Naive thymus-derived CD4-positive, alpha-beta T cell (primary cell): Measurements from ENCODE around the gene NELL2. TPM values are rescaled to one million over a fixed set of nuclear protein-coding genes. Genes with fewer than 3 reads are reported as not detected.

Experiments
- ATAC-seq: fragments of 150-1000 bp; cut with Tn5 transposase; 2 replicates; pipeline ENCODE4 v1.10.0; 2021; ENCODE audit warnings: mild to moderate bottlenecking, moderate library complexity
- CTCF ChIA-PET: fragments of 350-600 bp; sonication (Branson Sonifier 250); formaldehyde crosslinking; loops from one replicate; lab custom pipeline; 2021; ENCODE audit warnings: antibody characterized with exemption; lab: Charles Lee
- POLR2A ChIA-PET: fragments of 350-600 bp; sonication (Branson Sonifier 250); formaldehyde crosslinking; loops from one replicate; lab custom pipeline; 2021; ENCODE audit warnings: antibody characterized with exemption, inconsistent platforms; lab: Charles Lee
- DNase-seq, 9 donors: peaks; one replicate each; pipeline versions ENCODE4 v3.0.0 to v3.0.0-alpha.2; 2020 to 2022; ENCODE audit warnings: mixed read lengths in 1 of 9
- H3K27ac ChIP-seq: one replicate; pipeline ENCODE4 v1.7.0; 2013; ENCODE audit warnings: mild to moderate bottlenecking, low read depth, low read length, moderate library complexity
- H3K27me3 ChIP-seq, 2 donors: one replicate each; pipeline ENCODE4 v1.7.0; 2013; ENCODE audit warnings: low read length in 2 of 2, mild to moderate bottlenecking in 2 of 2, moderate library complexity in 2 of 2; ENCODE audit not compliant: control insufficient read depth in 2 of 2, insufficient read depth in 2 of 2
- H3K36me3 ChIP-seq, 3 experiments: 1 replicate in 2 of 3; 2 replicates in 1 of 3; pipeline ENCODE4 v1.7.0; 2013; ENCODE audit warnings: low read length in 3 of 3, mild to moderate bottlenecking in 3 of 3, moderate library complexity in 1 of 3; ENCODE audit not compliant: insufficient read depth in 3 of 3, control insufficient read depth in 2 of 3
- H3K4me1 ChIP-seq, 2 donors: one replicate each; pipeline ENCODE4 v1.7.0; 2013; ENCODE audit warnings: low read length in 2 of 2, mild to moderate bottlenecking in 2 of 2, moderate library complexity in 1 of 2; ENCODE audit not compliant: control insufficient read depth in 2 of 2, insufficient read depth in 2 of 2
- H3K4me3 ChIP-seq: 2 replicates; pipeline ENCODE4 v1.7.0; 2013; ENCODE audit warnings: mild to moderate bottlenecking, low read length
- H3K9me3 ChIP-seq, 3 experiments: 1 replicate in 2 of 3; 2 replicates in 1 of 3; pipeline ENCODE4 v1.7.0; 2013; ENCODE audit warnings: low read length in 3 of 3; ENCODE audit not compliant: control insufficient read depth in 2 of 3
- H3K27ac Mint-ChIP-seq, 9 donors: one replicate each; pipeline ENCODE4 v1.8.0; 2020 to 2022; ENCODE audit warnings: mixed read lengths in 9 of 9, mild to moderate bottlenecking in 8 of 9, moderate library complexity in 5 of 9, inconsistent platforms in 2 of 9
- H3K27me3 Mint-ChIP-seq, 5 donors: one replicate each; pipeline ENCODE4 v1.8.0; 2021 to 2022; ENCODE audit warnings: mixed read lengths in 5 of 5, mild to moderate bottlenecking in 1 of 5
- H3K36me3 Mint-ChIP-seq, 5 donors: one replicate each; pipeline ENCODE4 v1.8.0; 2020 to 2022; ENCODE audit warnings: mixed read lengths in 5 of 5, mild to moderate bottlenecking in 3 of 5, inconsistent platforms in 1 of 5
- H3K4me1 Mint-ChIP-seq, 7 donors: one replicate each; pipeline ENCODE4 v1.8.0; 2020 to 2022; ENCODE audit warnings: mixed read lengths in 7 of 7, mild to moderate bottlenecking in 3 of 7, inconsistent platforms in 1 of 7
- H3K4me3 Mint-ChIP-seq, 10 donors: one replicate each; pipeline ENCODE4 v1.8.0; 2020 to 2022; ENCODE audit warnings: mild to moderate bottlenecking in 10 of 10, mixed read lengths in 10 of 10, moderate library complexity in 6 of 10, inconsistent platforms in 2 of 10
- H3K9me3 Mint-ChIP-seq, 11 donors: one replicate each; pipeline ENCODE4 v1.8.0; 2020 to 2022; ENCODE audit warnings: mixed read lengths in 11 of 11, mild to moderate bottlenecking in 4 of 11, inconsistent platforms in 1 of 11, moderate library complexity in 1 of 11
- intact Hi-C, 2 donors: fragments of 100-400 bp; cut with micrococcal nuclease; formaldehyde crosslinking; loops; one replicate each; pipeline ENCODE4 v1.15.1; 2023
- polyA plus RNA-seq, 2 donors: library from polyadenylated mRNA; unstranded; fragments of 300-500 nt; fragmentation: Illumina TruSeq; gene quantifications; one replicate each; pipeline ENCODE4 v1.2.3, GENCODE V29; 2021
- total RNA-seq, 6 experiments: library from RNA in 5 of 6; stranded (reverse) in 5 of 6; gene quantifications; 1 replicate in 5 of 6; 2 replicates in 1 of 6; pipeline ENCODE4 v1.2.3 and lab custom pipeline; 2021 to 2026

NELL2 gene
- total and polyA plus RNA-seq, 7 experiments from 2014 or later: 60.9 to 414 (median 228) TPM

DNA sequence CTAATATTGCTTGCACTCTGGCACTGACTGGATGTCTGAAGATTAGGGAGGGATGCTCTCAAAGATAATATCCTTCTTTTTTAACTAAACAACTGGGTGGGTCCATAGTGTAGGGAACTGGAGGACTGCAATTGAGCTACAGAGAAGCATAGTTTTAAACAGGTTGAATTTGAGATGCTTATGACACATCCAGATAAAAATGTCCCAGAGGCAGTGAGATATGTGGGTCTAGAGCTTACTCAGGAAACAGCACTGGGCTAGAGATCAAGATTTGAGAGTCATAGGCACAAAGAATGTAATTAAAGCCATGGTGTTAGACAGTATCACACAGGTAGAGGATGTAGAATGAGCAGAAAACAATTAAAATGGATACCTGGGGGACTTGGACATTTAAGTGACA, 198.4 kb downstream of the NELL2 start:
- Mint-ChIP-seq H3K36me3 (peaks cover 0 to 30% (median 16%) of the 10 kb centered on the region in 5 donors), H3K27me3 (no peaks in the 10 kb centered on the region), H3K27ac (no peak overlapping the region), H3K4me1 (no peaks in the 10 kb centered on the region), H3K4me3 (no peak overlapping the region), H3K9me3 (peaks cover 0 to 6% (median 2%) of the 10 kb centered on the region in 11 donors)
- no peak for ATAC-seq
- H3K27ac ChIP-seq: no peak overlapping the region
- CTCF ChIA-PET: no interaction called here
- POLR2A ChIA-PET: no interaction called here
- intact Hi-C loops: no loop called here
- no peak overlapping the region for H3K4me3 ChIP-seq
- DNase-seq: no peak
- H3K9me3 ChIP-seq: no peaks in the 10 kb centered on the region
- no peaks in the 10 kb centered on the region for H3K4me1 ChIP-seq
- H3K36me3 ChIP-seq: no peaks in the 10 kb centered on the region
- no peaks in the 10 kb centered on the region for H3K27me3 ChIP-seq

DNA sequence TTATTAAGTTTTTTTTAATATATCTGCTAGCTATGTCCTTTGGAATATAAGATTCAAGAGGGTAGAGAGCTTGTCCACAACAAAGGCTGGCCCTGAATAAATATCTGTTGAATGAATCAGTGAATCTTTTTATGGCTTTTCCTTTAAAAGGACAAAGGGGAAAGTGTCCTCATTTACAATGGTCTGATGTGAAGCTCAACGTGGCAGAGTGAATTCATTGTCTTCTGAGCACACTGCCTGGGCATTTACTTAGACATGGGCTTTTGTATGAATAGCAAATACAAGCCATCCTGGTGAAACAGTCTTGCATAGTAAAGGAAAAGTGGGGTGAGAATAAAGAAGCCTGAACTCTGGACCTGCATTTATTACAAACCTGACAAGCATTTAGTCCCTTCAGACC, 201.2 kb downstream of the NELL2 start:
- peaks cover 0 to 56% (median 26%) of the 10 kb centered on the region in 5 donors for H3K36me3 Mint-ChIP-seq
- POLR2A ChIA-PET: no interaction called here
- CTCF ChIA-PET: no interaction called here

DNA sequence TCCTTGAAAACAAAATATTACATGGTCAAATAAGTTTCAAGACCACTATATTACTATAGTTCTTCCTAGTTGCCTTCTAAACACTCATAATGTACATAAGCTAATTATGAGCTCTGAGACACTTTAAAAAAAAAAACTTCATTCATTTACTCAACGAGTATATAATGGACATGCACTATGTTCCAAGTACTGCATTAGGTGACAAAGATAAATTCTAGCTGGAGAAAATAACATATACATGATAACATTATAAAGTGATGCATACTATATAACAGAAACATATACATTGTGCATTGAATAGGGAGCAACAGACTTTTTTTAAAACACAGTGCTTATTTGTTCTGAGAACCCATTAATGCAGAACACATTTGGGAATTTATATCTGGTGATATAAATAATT, 202.3 kb downstream of the NELL2 start:
- H3K4me1 Mint-ChIP-seq: peaks cover 0 to 5% (median 0%) of the 10 kb centered on the region in 7 donors
- Histone ChIP-seq H3K27ac (no peak overlapping the region), H3K4me3 (no peak overlapping the region), H3K27me3 (no peaks in the 10 kb centered on the region), H3K9me3 (peaks cover 0 to 4% (median 3%) of the 10 kb centered on the region in 3 experiments), H3K4me1 (no peaks in the 10 kb centered on the region), H3K36me3 (peaks cover 0 to 3% (median 0%) of the 10 kb centered on the region in 3 experiments)
- no peaks in the 10 kb centered on the region for H3K27me3 Mint-ChIP-seq
- ChIA-PET POLR2A (no interaction called here), CTCF (interaction anchor here (0.6 kb wide), 1 partner anchor 40 kb away, joined by 4 read pairs; no protein-coding TSS in a partner anchor)
- ATAC-seq (no peak), DNase-seq (no peak)
- H3K9me3 Mint-ChIP-seq: peaks cover 2 to 36% (median 24%) of the 10 kb centered on the region in 11 donors
- H3K27ac Mint-ChIP-seq: no peak overlapping the region
- no peak overlapping the region for H3K4me3 Mint-ChIP-seq
- H3K36me3 Mint-ChIP-seq: peaks cover 3 to 66% (median 35%) of the 10 kb centered on the region in 5 donors
- intact Hi-C loops: no loop called here

More for the DNA sequence above, 201.2 kb downstream of the NELL2 start:
- Mint-ChIP-seq H3K27ac (no peak overlapping the region), H3K4me1 (no peaks in the 10 kb centered on the region), H3K9me3 (peaks cover 0 to 26% (median 16%) of the 10 kb centered on the region in 11 donors), H3K4me3 (no peak overlapping the region), H3K27me3 (no peaks in the 10 kb centered on the region)
- intact Hi-C loops: no loop called here
- no peak overlapping the region for H3K4me3 ChIP-seq
- H3K9me3 ChIP-seq: peaks cover 0 to 4% (median 3%) of the 10 kb centered on the region in 3 experiments
- no peak overlapping the region for H3K27ac ChIP-seq
- peaks cover 0 to 3% (median 0%) of the 10 kb centered on the region in 3 experiments for H3K36me3 ChIP-seq
- no peaks in the 10 kb centered on the region for H3K4me1 ChIP-seq
- DNase-seq: no peak
- no peaks in the 10 kb centered on the region for H3K27me3 ChIP-seq
- ATAC-seq: no peak

DNA sequence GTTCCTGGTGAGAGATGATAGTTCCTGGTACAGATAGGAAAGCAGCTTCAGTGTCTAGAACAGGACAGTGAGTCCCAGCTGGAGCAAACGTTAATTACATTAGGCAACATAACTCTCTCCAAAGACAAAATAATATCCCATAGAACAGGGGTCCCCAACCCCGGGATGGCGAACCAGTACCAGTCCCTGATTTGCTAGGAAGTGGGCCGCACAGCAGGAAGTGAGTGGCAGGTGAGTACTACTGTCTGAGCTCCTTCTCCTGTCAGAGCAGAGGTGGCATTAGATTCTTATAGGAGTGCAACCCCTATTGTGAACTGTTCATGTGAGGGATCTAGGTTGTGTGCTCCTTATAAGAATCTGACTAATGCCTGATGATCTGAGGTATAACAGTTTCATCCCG, 204.1 kb downstream of the NELL2 start:
- H3K4me3 ChIP-seq: no peak overlapping the region
- no peaks in the 10 kb centered on the region for H3K27me3 Mint-ChIP-seq
- CTCF ChIA-PET: no interaction called here
- peaks cover 0 to 3% (median 0%) of the 10 kb centered on the region in 3 experiments for H3K36me3 ChIP-seq
- intact Hi-C loops: no loop called here
- POLR2A ChIA-PET: no interaction called here
- no peaks in the 10 kb centered on the region for H3K27me3 ChIP-seq
- DNase-seq (no peak), ATAC-seq (no peak)
- H3K4me1 Mint-ChIP-seq: peaks cover 0 to 8% (median 3%) of the 10 kb centered on the region in 7 donors
- no peak overlapping the region for H3K27ac Mint-ChIP-seq
- H3K9me3 Mint-ChIP-seq: peaks cover 2 to 36% (median 24%) of the 10 kb centered on the region in 11 donors
- no peak overlapping the region for H3K27ac ChIP-seq
- no peaks in the 10 kb centered on the region for H3K4me1 ChIP-seq
- peaks cover 0 to 4% (median 3%) of the 10 kb centered on the region in 3 experiments for H3K9me3 ChIP-seq
- H3K4me3 Mint-ChIP-seq: no peak overlapping the region
- H3K36me3 Mint-ChIP-seq: peaks cover 3 to 74% (median 35%) of the 10 kb centered on the region in 5 donors

DNA sequence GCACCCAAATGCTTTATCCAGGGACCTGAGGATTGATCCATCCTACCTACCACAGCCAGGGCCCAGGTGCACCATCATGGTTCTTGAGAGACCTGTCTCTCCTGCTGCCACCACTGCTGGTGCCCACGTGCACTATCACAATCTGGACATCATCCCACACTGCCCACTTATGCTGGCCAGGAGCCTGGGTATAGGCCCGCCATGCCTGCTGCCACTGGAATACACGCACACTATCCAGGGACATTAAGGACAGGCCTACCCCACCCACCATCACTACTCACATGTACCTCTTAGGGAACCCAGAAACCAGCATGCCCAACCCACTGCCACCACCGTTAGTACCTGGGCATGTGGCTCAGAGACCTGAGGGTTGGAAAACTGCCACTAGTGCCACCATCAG, 207.7 kb downstream of the NELL2 start:
- H3K9me3 Mint-ChIP-seq: peaks cover 2 to 36% (median 24%) of the 10 kb centered on the region in 11 donors
- CTCF ChIA-PET: no interaction called here

DNA sequence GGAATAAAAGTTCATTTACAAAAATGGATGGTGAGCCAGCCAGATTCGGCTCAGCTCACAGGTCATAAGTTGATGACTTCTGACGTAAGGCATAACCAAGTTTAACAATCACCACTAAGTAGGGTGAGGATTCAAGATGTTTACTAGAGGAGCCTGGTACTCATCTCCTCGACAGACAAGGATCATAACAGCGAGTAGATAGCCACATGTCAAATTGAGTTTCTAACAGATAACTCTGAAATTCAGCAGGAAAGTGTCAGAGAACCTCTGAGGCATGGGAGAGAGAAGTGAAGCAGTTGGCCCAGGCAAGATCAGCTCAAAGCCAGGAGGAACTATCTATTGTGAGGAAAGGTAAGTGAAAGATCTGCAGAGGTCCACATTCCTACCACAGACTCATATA, 208.7 kb downstream of the NELL2 start:
- ATAC-seq: no peak
- Histone ChIP-seq H3K4me3 (no peak overlapping the region), H3K36me3 (peaks cover 0 to 3% (median 0%) of the 10 kb centered on the region in 3 experiments), H3K9me3 (peaks cover 0 to 4% (median 3%) of the 10 kb centered on the region in 3 experiments), H3K4me1 (no peaks in the 10 kb centered on the region), H3K27me3 (no peaks in the 10 kb centered on the region), H3K27ac (no peak overlapping the region)
- Mint-ChIP-seq H3K9me3 (peaks cover 2 to 36% (median 23%) of the 10 kb centered on the region in 11 donors), H3K27me3 (no peaks in the 10 kb centered on the region), H3K36me3 (peaks cover 3 to 78% (median 36%) of the 10 kb centered on the region in 5 donors), H3K4me1 (peaks cover 0 to 11% (median 4%) of the 10 kb centered on the region in 7 donors), H3K4me3 (no peak overlapping the region), H3K27ac (peak overlapping the region in 1 of 9 donors; percentile 41)
- no peak for DNase-seq
- intact Hi-C loops: no loop called here
- POLR2A ChIA-PET: no interaction called here
- CTCF ChIA-PET: no interaction called here

More for the DNA sequence above, 207.7 kb downstream of the NELL2 start:
- H3K27me3 ChIP-seq: no peaks in the 10 kb centered on the region
- peaks cover 0 to 11% (median 4%) of the 10 kb centered on the region in 7 donors for H3K4me1 Mint-ChIP-seq
- no peak overlapping the region for H3K4me3 Mint-ChIP-seq
- H3K4me3 ChIP-seq: no peak overlapping the region
- peaks cover 0 to 4% (median 3%) of the 10 kb centered on the region in 3 experiments for H3K9me3 ChIP-seq
- DNase-seq (no peak), ATAC-seq (no peak)
- intact Hi-C loops: no loop called here
- no peaks in the 10 kb centered on the region for H3K4me1 ChIP-seq
- H3K27ac ChIP-seq: no peak overlapping the region
- no peaks in the 10 kb centered on the region for H3K27me3 Mint-ChIP-seq
- POLR2A ChIA-PET: no interaction called here
- peaks cover 0 to 3% (median 0%) of the 10 kb centered on the region in 3 experiments for H3K36me3 ChIP-seq
- peaks cover 3 to 78% (median 35%) of the 10 kb centered on the region in 5 donors for H3K36me3 Mint-ChIP-seq
- H3K27ac Mint-ChIP-seq: peak overlapping the region in 2 of 9 donors; percentile 20 to 37

DNA sequence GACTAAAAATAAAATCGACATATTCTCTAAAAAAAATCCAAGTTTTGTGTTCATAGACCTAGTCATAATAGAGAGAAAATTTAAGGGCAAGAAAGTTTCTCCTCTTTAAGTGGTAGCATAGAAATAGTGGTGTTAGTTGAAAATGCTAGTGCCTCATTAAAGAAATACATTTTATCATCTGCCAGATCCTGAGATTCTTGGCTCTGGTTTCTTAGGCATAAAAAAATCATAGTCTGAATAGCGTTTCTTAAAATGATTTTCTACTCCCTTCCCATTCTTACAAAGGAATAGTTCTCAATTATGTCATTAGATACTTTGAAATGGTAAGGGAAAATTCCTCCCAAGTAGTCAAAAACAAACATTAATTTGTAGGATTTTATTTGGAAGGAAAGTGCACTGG, 212.8 kb downstream of the NELL2 start:
- no peaks in the 10 kb centered on the region for H3K4me1 ChIP-seq
- ChIA-PET CTCF (no interaction called here), POLR2A (no interaction called here)
- peaks cover 0 to 5% (median 0%) of the 10 kb centered on the region in 11 donors for H3K9me3 Mint-ChIP-seq
- ATAC-seq (no peak), DNase-seq (no peak)
- H3K27ac Mint-ChIP-seq: peak overlapping the region in 1 of 9 donors; percentile 21
- H3K27me3 Mint-ChIP-seq: no peaks in the 10 kb centered on the region
- no peak overlapping the region for H3K4me3 ChIP-seq
- H3K4me3 Mint-ChIP-seq: no peak overlapping the region
- H3K36me3 Mint-ChIP-seq: peaks cover 3 to 70% (median 38%) of the 10 kb centered on the region in 5 donors
- no peak overlapping the region for H3K27ac ChIP-seq
- intact Hi-C loops: no loop called here
- H3K9me3 ChIP-seq: no peaks in the 10 kb centered on the region
- no peaks in the 10 kb centered on the region for H3K27me3 ChIP-seq
- H3K4me1 Mint-ChIP-seq: peaks cover 0 to 9% (median 0%) of the 10 kb centered on the region in 7 donors
- peaks cover 0 to 12% (median 0%) of the 10 kb centered on the region in 3 experiments for H3K36me3 ChIP-seq
